ENCODE data around the gene LAMA3. TPM values are rescaled to one million over a fixed set of nuclear protein-coding genes. Genes with fewer than 3 reads are reported as not detected.

LAMA3 gene
- total and polyA plus RNA-seq, 4 donors = 0.26 to 3.9 (median 0.37) TPM

DNA sequence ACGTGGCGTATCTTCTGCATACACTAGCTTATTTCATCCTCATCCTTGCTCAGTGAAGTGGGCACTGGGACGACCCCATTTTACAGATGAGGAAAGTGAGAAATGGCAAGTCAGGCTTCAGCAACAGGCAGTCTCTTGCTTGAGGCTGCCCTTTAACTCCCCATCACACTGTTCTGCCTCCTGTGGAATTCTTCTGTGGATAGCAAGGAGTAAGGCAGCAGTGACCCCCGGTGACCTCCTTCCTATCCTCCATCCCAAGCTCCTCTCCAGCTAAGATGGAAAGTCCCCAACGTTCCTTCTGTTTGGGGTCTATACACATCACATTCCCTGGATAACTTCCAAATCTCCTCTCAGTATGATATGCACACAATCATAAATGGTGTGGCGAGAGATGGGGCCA, 37.0 kb upstream of the LAMA3 start:
- H3K9ac ChIP-seq (ENCODE audit: low read depth in 1 of 2, low read length in 2 of 2) = no peak overlapping the region
- H3K27ac ChIP-seq (ENCODE audit: low read depth in 1 of 2, low read length in 2 of 2) = no peak overlapping the region
- TF ChIP-seq, protein P1, sequence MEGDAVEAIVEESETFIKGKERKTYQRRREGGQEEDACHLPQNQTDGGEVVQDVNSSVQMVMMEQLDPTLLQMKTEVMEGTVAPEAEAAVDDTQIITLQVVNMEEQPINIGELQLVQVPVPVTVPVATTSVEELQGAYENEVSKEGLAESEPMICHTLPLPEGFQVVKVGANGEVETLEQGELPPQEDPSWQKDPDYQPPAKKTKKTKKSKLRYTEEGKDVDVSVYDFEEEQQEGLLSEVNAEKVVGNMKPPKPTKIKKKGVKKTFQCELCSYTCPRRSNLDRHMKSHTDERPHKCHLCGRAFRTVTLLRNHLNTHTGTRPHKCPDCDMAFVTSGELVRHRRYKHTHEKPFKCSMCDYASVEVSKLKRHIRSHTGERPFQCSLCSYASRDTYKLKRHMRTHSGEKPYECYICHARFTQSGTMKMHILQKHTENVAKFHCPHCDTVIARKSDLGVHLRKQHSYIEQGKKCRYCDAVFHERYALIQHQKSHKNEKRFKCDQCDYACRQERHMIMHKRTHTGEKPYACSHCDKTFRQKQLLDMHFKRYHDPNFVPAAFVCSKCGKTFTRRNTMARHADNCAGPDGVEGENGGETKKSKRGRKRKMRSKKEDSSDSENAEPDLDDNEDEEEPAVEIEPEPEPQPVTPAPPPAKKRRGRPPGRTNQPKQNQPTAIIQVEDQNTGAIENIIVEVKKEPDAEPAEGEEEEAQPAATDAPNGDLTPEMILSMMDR (IDR thresholded peaks at IDR 0.05; ENCODE audit: low read depth, low read length, missing input control) = no peak
- no peak for TF ChIP-seq RXRA (IDR thresholded peaks at IDR 0.05)
- TF ChIP-seq, protein P2, sequence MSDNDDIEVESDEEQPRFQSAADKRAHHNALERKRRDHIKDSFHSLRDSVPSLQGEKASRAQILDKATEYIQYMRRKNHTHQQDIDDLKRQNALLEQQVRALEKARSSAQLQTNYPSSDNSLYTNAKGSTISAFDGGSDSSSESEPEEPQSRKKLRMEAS (IDR thresholded peaks at IDR 0.05) = no peak
- no peak for TF ChIP-seq HNF4A (conservative IDR thresholded peaks at IDR 0.05)
- TF ChIP-seq HNF4G (IDR thresholded peaks at IDR 0.05) = no peak
- TF ChIP-seq, protein P3, sequence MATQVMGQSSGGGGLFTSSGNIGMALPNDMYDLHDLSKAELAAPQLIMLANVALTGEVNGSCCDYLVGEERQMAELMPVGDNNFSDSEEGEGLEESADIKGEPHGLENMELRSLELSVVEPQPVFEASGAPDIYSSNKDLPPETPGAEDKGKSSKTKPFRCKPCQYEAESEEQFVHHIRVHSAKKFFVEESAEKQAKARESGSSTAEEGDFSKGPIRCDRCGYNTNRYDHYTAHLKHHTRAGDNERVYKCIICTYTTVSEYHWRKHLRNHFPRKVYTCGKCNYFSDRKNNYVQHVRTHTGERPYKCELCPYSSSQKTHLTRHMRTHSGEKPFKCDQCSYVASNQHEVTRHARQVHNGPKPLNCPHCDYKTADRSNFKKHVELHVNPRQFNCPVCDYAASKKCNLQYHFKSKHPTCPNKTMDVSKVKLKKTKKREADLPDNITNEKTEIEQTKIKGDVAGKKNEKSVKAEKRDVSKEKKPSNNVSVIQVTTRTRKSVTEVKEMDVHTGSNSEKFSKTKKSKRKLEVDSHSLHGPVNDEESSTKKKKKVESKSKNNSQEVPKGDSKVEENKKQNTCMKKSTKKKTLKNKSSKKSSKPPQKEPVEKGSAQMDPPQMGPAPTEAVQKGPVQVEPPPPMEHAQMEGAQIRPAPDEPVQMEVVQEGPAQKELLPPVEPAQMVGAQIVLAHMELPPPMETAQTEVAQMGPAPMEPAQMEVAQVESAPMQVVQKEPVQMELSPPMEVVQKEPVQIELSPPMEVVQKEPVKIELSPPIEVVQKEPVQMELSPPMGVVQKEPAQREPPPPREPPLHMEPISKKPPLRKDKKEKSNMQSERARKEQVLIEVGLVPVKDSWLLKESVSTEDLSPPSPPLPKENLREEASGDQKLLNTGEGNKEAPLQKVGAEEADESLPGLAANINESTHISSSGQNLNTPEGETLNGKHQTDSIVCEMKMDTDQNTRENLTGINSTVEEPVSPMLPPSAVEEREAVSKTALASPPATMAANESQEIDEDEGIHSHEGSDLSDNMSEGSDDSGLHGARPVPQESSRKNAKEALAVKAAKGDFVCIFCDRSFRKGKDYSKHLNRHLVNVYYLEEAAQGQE (IDR thresholded peaks at IDR 0.05) = no peak
- TF ChIP-seq YY1 (IDR thresholded peaks at IDR 0.05) = no peak
- TF ChIP-seq GABPA (IDR thresholded peaks at IDR 0.05 in 1 of 2, conservative IDR thresholded peaks at IDR 0.05 in 1 of 2) = no peak
- TF ChIP-seq, protein P4, sequence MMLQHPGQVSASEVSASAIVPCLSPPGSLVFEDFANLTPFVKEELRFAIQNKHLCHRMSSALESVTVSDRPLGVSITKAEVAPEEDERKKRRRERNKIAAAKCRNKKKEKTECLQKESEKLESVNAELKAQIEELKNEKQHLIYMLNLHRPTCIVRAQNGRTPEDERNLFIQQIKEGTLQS (IDR thresholded peaks at IDR 0.05) = no peak
- no peak for TF ChIP-seq NR2F2 (IDR thresholded peaks at IDR 0.05)
- H3K4me1 ChIP-seq (ENCODE audit: control insufficient read depth in 4 of 4, insufficient read depth in 4 of 4, low read length in 3 of 4) = no peaks in the 10 kb centered on the region
- no peaks in the 10 kb centered on the region for H3K27me3 ChIP-seq (ENCODE audit: control insufficient read depth in 4 of 4, insufficient read depth in 4 of 4, low read length in 3 of 4)
- no peaks in the 10 kb centered on the region for H3K36me3 ChIP-seq (ENCODE audit: control insufficient read depth in 4 of 4, insufficient read depth in 3 of 4, low read depth in 1 of 4, low read length in 3 of 4)
- H3K9me3 ChIP-seq (ENCODE audit: control insufficient read depth in 4 of 4, low read length in 3 of 4) = no peaks in the 10 kb centered on the region
- H3K4me3 ChIP-seq (ENCODE audit: low read depth in 1 of 3, low read length in 3 of 3) = no peak overlapping the region
- DNase-seq (ENCODE audit: low spot score) = no peak
- 77% methylated on average over 6 of the region's 6 CpGs for WGBS

DNA sequence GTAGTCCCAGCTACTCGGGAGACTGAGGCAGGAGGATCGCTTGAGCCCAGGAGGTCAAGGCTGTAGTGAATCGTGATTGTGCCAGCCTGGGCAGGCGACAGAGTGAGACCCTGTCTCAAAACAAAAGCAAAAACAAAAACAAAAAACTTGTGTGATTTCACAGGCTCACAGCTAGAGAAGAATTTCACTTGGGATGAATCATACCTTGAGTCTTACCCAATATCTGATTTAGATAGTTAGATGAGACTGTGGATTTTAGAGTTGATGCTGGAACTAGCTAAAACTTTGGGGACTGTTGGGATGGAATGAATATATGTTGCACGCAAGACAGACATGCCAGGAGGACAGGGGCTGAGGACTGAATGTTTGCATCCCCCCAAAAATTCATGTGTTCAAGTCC, 31.0 kb upstream of the LAMA3 start:
- Histone ChIP-seq H3K4me3 (ENCODE audit: low read depth in 1 of 3, low read length in 3 of 3) (no peak overlapping the region), H3K27ac (ENCODE audit: low read depth in 1 of 2, low read length in 2 of 2) (no peak overlapping the region), H3K9ac (ENCODE audit: low read depth in 1 of 2, low read length in 2 of 2) (no peak overlapping the region), H3K27me3 (ENCODE audit: control insufficient read depth in 4 of 4, insufficient read depth in 4 of 4, low read length in 3 of 4) (peaks cover 0 to 7% (median 0%) of the 10 kb centered on the region in 4 donors), H3K9me3 (ENCODE audit: control insufficient read depth in 4 of 4, low read length in 3 of 4) (no peaks in the 10 kb centered on the region), H3K36me3 (ENCODE audit: control insufficient read depth in 4 of 4, insufficient read depth in 3 of 4, low read depth in 1 of 4, low read length in 3 of 4) (no peaks in the 10 kb centered on the region), H3K4me1 (ENCODE audit: control insufficient read depth in 4 of 4, insufficient read depth in 4 of 4, low read length in 3 of 4) (peaks cover 0 to 12% (median 7%) of the 10 kb centered on the region in 4 donors)
- no peak for DNase-seq (ENCODE audit: low spot score)
- TF ChIP-seq, protein P4 (IDR thresholded peaks at IDR 0.05) = no peak
- TF ChIP-seq TAF1 (conservative IDR thresholded peaks at IDR 0.05) = no peak
- TF ChIP-seq RXRA (IDR thresholded peaks at IDR 0.05) = no peak
- no peak for TF ChIP-seq SP1 (IDR thresholded peaks at IDR 0.05)
- TF ChIP-seq FOXA2 (IDR thresholded peaks at IDR 0.05) = no peak
- no peak for TF ChIP-seq GABPA (IDR thresholded peaks at IDR 0.05 in 1 of 2, conservative IDR thresholded peaks at IDR 0.05 in 1 of 2)
- no peak for TF ChIP-seq NR2F2 (IDR thresholded peaks at IDR 0.05)
- TF ChIP-seq RAD21 (IDR thresholded peaks at IDR 0.05) = no peak
- TF ChIP-seq JUND (IDR thresholded peaks at IDR 0.05) = no peak
- TF ChIP-seq, protein P5, sequence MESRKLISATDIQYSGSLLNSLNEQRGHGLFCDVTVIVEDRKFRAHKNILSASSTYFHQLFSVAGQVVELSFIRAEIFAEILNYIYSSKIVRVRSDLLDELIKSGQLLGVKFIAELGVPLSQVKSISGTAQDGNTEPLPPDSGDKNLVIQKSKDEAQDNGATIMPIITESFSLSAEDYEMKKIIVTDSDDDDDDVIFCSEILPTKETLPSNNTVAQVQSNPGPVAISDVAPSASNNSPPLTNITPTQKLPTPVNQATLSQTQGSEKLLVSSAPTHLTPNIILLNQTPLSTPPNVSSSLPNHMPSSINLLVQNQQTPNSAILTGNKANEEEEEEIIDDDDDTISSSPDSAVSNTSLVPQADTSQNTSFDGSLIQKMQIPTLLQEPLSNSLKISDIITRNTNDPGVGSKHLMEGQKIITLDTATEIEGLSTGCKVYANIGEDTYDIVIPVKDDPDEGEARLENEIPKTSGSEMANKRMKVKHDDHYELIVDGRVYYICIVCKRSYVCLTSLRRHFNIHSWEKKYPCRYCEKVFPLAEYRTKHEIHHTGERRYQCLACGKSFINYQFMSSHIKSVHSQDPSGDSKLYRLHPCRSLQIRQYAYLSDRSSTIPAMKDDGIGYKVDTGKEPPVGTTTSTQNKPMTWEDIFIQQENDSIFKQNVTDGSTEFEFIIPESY (IDR thresholded peaks at IDR 0.05) = no peak
- TF ChIP-seq HNF4A (conservative IDR thresholded peaks at IDR 0.05) = no peak
- 87% methylated on average over 5 of the region's 5 CpGs for WGBS
